NCI-H460 (cell line): ENCODE measurements around the gene CASTOR1. TPM values are rescaled to one million over a fixed set of nuclear protein-coding genes. Genes with fewer than 3 reads are reported as not detected.
A peak's percentile ranks its signal among the peaks of the same experiment; 100 is the strongest.

Experiments
- DNase-seq: peaks from one replicate; pipeline ENCODE4 v3.0.0-alpha.2; 2016; ENCODE audit warnings: low read depth; ENCODE audit errors: extremely low read depth
- total RNA-seq: library from RNA; depleted of rRNA; stranded (reverse); fragments of >200 nt; shearing (Covaris generic); gene quantifications from 2 replicates; pipeline ENCODE4 v1.2.3, GENCODE V29; 2014

Gene CASTOR1
- total RNA-seq, 1 experiment from 2014 or later, result 11.1 TPM

DNA sequence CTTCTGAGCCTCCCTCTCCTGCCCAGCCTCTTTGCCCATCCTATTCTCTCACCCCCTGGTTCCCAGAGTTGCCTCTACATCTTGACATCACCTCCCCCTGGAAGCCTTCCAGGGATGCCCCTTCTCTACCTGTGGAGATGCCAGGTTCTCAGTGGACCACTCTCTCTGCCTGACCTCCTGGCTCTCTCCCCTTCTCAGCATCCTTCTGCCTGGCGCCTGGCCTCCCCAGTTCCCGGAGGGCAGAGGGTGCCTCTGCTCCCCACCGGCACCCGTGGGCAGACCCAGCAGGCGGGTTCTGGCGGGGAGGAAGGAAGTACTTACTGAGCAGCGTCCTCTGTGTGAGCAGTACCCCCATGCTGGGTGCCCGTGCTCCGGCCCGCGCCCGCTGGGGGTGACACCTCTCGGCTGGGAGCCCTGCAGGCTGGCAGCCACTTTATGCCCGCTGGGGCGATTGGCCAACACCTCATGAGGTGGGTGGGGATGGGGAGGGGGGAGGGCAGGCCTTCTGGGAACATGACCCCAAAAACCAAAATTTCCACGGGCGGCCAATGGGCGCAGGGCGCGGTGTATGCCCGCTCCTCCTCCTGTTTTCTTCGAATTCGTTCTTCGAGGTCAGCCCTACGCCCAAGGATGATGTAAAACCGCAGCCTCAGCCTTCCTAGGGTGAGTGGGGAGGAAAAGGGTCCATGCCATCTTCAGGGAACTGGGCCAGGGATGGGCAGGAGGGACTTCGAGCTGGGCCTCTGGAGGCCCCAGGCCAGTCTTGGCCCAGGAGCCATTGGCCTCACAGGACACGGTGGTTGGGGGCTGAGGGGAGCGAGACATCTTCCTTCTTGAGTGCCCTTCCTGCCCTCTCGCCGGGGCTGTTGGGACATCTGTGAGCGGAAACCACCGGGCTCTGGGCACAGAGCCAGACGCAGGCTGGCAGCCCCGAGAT is 22.6 kb downstream of the CASTOR1 start, which contains the start of gene OSM:
TSS of gene OSM (minus strand) at position 407 of the 937 bp plus-strand sequence. CDS start at position 355, 52 bp downstream.
- no peak for DNase-seq

DNA sequence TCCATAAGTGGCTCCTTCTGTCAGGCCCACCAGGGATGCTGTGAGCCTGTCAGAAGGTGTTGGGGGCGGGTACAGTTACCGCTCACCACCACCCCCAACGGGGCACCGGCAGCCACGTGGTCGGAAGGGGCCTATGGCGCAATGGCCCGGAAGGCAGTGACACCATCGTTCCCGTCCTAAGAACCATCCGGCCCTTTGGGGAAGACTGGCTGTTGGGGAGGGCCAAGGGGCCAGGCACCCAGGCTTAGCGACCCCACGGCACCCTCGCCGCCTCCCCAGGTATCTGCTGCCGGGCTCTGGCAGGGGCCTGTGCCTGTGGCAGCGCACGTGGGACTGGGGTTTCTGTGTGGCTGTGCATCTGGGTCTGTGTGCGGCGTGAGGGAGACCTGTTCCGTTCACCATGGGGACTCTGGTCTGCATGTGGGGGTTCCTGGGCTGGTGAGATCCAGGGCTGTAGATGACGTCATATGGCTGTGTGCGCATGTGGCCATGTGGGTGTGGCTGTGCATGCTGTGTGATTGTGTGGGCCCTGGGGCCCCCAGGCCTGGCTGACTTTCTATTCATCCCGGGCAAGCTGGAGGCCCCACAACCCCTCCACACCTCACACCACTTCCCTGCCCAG is 23.4 kb downstream of the CASTOR1 start:
- DNase-seq, result no peak

DNA sequence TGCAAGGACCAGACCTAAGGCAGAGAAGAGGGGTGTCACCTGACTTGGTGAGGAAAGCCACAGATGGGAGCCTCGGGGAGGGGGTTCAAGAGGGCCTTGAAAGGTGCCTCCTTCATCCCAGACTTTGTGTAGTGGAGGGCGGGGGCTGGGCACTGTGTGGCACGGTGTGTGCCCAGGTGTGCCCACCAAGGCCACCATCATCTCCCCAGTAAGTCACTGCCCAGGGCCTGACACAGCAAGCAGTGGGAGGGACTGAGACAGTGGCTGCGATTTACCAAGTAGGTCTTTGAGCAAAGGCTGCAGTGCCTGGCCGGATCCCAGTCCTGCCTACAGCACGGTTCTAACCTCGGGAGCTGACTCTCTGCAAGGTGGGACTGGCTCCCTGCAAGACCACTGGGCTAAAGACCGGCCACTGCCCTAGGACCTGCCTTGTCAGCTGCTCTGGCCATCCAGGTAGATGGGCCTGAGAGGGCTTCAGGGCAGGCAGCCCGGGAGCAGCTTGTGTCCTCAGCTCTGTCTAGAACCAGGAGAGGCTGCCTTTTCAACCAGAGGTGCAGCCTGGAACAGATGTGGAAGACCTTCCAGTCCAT is 24.1 kb downstream of the CASTOR1 start:
- no peak for DNase-seq

DNA sequence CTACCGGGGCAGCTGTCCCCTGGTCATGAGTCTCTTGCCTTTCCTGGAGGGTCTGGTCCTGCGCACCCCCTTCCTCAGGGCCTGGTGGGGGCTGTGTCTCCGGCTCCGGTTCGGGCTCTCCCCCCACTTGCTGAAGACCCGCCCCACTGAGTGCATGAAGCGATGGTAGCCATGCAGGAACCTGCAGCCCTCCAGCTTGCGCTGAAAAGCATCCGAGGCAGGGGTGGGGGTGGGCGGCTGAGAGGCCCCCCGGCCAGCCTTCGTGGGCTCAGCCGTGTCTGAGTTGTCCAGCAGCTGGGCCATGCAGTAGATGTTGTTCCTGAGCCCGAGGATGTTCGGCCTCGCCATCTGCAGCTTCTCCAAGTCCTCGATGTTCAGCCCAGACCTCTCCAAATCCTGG is 25.4 kb downstream of the CASTOR1 start:
- DNase-seq, result no peak

DNA sequence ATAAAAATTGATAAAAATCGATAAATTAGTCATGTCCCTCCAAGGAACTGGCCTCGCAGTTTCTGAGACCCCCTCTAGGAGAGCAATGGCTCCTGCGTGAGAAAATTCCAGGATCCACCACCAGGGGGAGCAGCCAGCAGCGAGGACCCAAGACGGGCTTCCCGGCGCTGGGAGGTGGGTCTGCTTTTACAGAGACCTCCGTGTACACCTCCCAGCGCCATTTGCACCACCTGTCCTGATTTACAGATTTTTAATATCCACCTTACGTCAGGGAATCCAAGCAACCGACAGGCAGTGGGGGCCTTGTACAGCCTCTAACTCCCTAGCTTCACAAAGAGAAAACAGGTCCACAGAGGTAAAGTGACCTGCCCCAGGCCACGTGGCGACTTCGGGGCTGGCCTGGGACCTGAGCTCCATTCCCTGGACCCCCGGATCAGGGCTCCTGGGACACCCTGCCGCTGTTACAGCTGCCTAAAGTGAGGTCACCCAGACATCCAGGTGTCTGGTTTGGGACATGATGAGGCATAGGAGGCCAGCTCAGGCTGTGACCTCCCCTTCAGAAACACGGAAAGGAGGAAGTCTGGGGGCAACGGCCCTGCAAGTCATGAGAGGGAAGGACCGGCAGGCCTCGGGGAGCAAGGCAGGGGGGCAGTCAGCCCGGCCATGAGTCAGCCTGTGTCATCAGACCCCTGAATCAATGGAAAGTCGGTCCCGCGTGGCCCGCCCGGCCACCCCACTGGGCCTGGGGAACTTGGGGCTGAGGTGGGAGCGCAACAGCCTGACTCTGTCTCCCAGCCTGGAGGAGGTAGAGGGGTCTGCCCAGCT is 26.2 kb downstream of the CASTOR1 start:
- no peak for DNase-seq

DNA sequence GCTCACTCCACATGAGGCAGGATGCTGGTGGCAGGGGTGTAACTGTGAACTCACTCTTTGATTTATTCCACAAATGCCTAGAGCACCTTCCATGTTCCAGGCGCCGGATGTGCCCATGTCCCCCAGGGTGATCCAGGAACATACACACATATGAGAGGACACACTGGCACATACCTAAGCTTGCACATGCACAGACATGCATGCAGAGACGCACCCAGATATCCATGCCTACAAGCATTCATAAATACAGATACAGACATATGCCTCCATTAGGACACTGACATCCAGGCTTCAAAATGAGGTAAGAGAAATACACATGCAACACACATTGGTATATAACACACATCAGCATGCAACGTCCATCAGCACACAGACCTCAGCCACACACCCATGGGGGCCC is 27.2 kb downstream of the CASTOR1 start:
- no peak for DNase-seq

DNA sequence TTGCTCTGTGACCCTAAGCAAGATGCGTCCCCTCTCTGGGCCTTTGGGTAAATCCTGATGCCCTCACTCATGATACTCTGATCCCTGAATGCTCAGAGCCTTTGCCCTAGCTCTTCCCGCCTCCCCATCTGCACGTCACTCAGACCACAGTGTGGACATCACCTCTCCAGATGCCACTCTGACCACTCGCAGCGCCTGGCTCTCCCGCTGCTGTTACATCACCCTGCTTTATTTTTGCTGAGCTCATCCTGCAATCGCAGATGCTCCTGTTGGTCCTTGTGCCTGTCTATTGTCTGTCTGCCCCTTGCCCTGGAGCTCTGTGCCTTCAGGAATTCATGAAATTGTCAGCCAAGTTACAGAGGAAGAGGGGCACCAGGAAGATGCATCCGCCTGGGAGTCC is 28.2 kb downstream of the CASTOR1 start:
- peak; percentile 88 for DNase-seq

DNA sequence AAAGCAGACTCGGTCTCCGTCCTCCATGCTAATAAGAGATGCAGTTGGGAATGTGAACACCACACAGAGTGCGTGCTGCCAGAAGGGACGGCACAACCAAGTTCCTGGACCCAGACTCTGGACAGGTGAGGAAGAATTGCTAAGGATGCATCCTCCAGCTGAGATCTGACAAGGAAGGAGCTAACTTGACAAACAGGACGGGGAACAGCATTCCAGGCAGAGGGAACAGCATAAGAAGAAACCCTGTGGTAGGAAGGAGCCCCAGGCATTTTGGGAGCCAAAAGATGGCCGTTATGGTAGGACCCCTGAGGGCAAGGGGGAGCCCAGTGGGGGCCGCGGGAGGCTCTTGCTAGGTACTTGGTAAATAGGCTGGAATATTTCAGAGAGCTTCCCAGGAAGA is 28.6 kb downstream of the CASTOR1 start:
- DNase-seq, result no peak

DNA sequence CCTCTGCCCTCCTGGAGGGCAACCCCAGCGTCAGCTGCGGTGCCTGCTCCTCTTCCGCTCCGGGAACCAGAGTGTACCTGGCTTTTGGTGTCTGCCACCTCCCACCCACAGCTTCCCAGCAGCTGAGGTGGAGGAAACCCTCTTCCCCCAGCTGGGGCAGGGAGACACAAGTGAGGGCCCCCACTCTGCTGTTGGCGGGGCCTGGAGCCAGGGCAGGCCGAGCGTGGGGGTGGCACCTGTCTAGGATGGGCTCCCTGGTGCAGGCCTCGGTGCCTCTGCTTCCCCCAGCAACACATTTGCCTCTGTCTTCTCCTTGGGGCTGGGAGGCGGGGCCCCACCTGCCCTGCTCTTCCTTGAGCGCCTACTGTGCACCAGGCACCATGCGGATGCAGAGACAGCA is 29.0 kb downstream of the CASTOR1 start:
- DNase-seq, result no peak

DNA sequence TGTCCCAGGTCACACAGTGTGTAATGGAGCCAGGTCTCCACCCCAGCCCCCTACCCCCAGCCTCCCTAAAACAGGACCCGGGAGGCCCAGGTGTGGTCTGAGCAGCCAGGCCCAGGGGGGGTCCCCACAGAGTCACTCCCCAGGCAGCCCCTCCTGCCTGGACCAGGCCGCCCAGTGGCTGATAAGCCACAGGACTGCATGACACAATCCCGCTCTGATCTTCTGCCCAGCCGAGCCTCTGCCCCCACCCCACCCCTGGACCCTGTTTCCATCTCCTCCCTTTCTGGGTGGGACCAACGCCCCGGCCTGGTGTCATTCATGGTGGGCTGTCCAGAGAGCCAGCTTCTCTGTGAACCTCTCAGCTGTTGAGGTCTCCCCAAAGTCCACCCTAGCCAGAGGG is 35.0 kb downstream of the CASTOR1 start:
- no peak for DNase-seq

DNA sequence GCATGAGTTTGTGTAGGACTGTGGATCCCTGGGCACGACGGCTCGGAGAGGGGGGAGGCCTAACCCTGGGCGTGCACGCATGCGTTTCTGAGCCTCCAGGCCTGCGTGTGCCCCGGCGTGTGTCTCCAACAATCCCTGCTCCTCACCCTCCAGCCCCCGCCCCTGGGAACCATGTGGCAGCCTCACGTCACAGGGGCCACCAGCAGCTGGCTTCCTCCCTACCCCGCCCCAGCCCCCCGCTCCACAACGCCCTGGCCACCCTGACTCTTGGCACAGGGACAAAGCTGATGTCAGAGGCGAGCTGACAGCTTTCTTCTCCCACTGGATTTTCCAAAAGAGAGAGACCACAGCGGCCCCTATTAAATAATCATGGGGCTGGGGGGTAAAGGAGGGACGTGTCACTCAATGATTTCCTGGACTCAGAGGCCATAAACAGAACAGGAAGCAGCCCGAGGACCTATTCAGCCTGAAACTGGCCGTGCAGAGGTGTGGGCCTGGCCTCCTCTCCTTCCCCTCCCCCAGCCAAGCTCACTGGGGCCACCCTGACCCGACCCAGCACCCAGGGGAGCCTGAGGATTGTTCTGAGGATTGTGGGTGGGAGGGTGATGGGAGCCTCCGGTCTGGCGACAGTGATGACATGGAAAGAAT is 36.0 kb downstream of the CASTOR1 start:
- peak; percentile 87 for DNase-seq

DNA sequence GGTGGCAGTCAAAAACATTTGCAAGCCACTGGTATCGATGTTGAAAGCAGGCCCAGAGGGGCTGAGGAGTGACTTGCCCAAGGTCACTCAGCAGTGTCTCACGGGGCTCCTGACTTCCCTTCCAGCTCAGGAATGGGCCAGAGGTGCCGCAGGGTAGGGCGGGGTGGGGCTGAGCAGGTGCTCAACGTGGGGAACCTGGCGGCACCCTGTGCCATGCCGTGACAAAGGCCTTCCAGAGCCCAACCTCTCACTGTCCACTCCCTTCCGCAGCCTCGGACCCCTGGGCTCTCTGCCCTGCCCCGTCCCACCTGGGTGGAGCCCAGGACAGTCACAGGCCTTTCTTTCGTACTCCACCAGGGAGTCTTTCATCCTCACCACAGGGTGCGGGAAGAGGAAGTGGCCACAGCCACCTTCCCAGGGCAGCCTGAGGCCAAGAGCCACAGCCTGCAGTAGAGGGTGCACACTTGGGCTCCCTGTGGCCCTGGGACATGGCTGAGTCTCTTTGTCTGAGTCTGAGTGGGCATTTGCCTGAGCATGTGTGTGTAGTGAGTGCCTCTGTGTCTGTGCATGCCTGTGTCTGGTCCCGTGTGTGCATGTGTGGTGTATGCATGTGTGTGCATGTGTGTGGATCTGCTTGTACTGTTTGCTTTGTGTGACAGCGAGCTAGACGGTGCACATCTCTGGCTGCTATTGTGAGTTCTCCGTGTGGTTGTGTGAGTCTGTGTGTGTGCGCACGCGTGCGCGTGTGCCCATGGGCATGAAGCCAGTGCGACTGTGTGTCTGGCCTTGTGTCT is 36.7 kb downstream of the CASTOR1 start:
- no peak for DNase-seq

DNA sequence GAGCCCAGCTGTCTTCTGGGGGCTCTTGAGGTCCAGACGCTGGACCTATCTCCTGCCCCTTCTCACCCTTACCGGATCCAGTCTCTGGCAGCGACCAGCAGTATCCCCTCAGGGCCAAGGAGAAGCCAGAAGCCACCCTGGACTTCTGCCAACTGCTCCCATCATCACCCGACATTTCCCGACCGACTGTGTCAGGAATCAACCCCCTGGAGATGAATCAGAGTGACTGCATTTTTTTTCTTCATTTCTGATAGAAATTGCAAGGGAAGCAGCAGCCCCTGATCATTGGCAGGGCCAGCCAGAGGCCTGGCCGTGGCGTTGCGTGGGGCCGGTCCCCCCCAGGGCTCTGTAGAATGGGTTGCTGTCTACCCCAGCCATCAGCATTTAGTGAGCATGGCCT is 37.6 kb downstream of the CASTOR1 start:
- no peak for DNase-seq

DNA sequence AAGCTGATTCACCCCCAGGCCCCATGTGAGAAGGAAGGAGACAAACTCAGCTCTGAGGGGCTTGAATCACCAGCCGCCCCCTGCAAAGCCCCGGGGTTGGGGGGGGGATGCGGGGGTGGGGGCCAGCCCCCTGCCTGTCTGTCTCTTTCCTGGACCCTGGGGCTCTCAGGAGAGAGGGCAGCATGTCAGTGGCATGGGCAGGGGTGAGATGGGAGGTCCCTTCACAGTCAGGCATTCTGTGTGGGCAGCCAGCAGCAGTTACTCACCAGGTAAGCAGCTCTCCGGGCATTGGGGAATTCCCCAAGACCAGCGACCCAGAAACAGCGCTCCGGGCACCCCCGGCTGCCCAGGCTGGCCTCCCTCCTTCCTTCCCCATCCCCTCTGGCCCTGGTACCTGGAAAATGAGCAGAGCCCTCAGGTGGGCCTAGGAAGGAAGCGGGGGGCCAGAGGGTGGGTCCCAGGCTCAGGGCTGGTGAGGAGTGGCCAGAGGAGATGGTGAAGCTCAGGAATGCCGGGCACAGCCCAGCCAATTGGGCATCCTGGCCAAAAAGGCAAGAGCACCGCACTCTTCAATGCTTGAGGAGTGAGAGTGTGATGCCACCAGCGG is 38.5 kb downstream of the CASTOR1 start:
- no peak for DNase-seq

DNA sequence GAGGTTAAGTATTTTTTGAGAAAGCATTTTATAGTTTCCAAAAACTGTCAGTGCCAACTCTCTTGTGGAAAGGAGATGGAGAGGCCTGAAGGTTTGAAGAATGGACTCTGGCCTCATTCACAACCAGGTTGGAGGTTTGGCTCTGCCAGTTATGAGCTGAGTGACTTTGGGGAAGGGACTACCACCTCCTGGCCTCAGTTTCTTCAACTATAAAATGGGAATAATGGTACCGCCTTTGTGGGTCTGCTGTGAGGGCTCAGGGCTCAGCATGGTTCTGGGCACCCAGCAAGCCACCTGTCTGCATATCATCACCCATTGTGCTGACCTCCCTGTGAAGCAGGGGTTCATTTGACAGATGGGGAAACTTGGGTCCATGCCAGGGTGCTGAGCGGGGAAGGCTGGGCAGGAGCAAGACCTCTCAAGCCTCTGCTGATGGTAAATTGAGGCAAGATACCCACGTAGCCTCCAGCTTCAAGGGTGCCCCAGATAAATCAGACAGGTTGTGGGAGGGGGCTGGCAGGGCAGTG is 39.2 kb downstream of the CASTOR1 start:
- no peak for DNase-seq

DNA sequence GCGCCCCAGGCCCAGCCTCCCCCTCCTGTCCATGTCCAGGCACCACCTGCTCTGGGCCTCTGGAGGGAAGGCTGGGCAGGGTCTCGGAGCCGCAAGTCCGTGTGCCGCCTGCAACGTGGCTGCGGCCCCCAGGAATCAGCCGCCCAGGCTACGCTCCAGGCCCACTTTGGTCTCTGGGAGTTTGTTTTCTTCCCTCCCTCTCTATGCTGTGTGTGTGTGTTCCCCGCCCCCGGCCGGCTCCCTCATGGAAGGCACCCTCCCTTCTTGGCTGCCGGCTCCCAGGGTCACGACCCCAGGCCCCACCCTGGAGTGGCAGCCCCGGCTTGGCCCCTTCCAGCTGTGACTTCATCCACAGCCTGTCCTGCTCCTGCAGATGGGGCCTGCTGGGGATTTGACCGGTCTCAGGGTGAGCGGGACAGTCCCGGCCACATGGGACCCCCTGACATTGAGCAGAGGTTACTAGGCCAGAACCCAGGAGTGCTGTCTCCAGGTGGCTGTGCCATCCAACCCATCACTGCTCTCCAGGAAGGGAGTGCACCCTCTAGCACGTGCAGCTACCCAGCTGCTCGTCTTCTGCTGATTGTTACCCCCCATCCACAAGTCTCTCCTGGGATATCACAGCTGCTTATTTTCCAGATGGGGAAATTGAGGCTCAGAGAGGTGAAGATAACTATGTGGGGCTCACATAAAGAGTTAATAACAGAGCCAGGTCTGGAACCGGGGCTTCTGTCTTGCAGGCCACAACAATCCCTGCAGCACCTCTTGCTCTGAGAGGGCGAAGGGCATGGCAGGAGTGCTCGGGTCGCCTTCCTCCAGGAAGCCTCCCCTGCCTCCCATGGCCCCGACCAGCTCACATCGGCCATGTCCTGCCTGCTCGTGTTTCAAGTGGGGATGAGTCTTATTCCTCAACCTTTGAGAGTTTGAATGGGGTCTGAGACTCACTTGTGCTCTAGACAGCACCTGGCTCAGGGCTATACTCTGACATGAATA is 40.0 kb downstream of the CASTOR1 start:
- no peak for DNase-seq

DNA sequence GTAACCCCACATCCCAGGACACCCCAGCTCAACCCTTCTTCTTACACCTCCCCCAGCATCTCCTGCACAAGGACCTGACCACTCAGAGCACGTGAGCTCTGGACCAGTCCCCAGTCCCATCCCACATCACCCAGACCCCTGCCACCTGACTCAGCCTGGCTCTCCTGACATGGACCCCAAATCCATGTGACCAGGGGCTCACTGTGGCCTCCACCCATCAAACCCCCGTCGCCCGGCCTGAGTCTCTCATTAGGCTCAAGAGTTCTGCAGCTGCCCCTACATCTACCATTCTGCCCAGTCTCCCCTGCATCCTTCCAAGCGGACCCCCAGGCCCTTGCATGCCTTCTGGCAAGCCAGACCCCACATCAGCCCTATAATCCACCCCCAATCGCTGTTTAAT is 40.8 kb downstream of the CASTOR1 start:
- DNase-seq, result no peak

DNA sequence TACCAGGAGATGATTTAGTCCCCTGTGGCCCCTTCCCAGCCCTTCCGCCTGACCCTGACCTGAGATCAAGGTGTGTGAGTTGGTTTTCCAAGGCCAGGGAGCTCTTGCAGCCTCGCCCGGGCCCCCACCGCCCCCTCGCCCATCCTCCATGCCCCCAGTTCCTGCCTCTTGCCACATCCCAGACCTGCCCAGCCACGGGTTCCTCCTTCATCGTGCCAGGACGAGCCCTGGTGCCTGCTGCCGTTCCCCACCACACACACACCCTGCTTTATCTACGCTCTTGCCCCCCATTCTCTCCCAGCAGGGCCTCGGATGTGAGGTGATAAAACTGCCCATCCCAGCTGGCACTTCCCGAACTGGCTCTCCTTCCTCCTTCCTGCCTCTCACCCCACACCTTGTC is 41.3 kb downstream of the CASTOR1 start:
- no peak for DNase-seq
